Retinal pigment epithelial cell (primary cell): Measurements from ENCODE around the gene ESYT3.

Source experiments
- DNase-seq: peaks from one replicate; pipeline ENCODE4 v3.0.0-alpha.2; 2010; ENCODE audit warnings: low read depth
- H3K4me3 ChIP-seq: 2 replicates; pipeline ENCODE4 v1.5.1; 2011; ENCODE audit warnings: mild to moderate bottlenecking, low read length, control low read depth, moderate library complexity
- TF ChIP-seq, protein P1 (sequence below): conservative IDR thresholded peaks from 2 replicates; pipeline ENCODE4 v1.5.1; 2011; ENCODE audit warnings: low read depth, low read length, control low read depth, inconsistent platforms

ESYT3 gene

DNA sequence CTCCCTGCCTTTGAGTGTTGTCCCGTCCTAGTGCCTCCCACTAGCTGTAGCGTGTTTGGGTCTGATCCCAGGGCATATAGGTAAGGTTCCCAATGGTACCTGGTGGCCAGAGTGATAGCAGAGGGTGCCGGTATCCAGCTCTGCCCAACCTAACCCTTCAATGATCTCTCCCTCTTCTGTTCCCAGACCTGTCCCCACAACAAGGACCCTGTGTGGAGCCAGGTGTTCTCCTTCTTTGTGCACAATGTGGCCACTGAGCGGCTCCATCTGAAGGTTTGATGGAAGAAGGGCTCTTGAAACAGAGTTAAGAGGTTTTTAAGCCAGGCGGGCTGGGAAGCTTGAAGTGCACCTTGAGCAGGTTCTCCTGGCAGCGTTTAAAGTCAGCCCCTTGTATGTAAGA is 35.5 kb downstream of the ESYT3 start:
- H3K4me3 ChIP-seq = no peak overlapping the region
- DNase-seq = no peak
- TF ChIP-seq, protein P1, sequence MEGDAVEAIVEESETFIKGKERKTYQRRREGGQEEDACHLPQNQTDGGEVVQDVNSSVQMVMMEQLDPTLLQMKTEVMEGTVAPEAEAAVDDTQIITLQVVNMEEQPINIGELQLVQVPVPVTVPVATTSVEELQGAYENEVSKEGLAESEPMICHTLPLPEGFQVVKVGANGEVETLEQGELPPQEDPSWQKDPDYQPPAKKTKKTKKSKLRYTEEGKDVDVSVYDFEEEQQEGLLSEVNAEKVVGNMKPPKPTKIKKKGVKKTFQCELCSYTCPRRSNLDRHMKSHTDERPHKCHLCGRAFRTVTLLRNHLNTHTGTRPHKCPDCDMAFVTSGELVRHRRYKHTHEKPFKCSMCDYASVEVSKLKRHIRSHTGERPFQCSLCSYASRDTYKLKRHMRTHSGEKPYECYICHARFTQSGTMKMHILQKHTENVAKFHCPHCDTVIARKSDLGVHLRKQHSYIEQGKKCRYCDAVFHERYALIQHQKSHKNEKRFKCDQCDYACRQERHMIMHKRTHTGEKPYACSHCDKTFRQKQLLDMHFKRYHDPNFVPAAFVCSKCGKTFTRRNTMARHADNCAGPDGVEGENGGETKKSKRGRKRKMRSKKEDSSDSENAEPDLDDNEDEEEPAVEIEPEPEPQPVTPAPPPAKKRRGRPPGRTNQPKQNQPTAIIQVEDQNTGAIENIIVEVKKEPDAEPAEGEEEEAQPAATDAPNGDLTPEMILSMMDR = no peak

DNA sequence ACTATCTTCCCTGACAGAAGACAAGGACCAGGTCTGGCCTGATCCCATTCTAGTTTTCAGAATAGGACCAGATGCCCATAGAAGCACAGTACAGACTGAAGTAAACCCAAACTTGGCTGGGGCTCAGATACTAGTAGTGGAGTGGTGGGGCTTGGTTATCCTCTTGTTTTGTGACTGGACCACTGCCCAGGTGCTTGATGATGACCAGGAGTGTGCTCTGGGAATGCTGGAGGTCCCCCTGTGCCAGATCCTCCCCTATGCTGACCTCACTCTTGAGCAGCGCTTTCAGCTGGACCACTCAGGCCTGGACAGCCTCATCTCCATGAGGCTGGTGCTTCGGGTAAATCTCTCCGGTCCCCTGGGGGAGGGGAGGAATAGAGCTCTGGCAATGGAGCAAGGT is 36.3 kb downstream of the ESYT3 start:
- TF ChIP-seq, protein P1 = no peak
- no peak for DNase-seq
- no peak overlapping the region for H3K4me3 ChIP-seq

DNA sequence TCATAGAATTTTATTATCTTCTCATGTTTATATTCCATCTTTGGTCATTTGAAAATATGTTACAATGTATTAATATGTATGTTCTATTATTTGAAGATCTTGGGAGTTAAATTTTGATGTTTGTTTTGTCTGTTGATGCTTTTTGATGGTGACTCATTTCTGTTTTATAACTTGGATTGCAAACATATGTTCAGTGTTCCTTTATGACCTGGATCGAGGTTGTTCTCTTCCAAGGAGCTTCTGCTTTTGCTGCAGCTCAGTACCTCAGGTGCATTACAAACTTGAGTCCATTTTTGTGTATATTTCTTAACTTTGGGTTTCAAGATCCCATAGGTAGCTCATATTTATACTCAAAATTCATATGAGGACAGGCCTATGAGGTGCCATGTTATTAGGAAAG is 37.1 kb downstream of the ESYT3 start:
- H3K4me3 ChIP-seq = no peak overlapping the region
- TF ChIP-seq, protein P1 = no peak
- DNase-seq = no peak

DNA sequence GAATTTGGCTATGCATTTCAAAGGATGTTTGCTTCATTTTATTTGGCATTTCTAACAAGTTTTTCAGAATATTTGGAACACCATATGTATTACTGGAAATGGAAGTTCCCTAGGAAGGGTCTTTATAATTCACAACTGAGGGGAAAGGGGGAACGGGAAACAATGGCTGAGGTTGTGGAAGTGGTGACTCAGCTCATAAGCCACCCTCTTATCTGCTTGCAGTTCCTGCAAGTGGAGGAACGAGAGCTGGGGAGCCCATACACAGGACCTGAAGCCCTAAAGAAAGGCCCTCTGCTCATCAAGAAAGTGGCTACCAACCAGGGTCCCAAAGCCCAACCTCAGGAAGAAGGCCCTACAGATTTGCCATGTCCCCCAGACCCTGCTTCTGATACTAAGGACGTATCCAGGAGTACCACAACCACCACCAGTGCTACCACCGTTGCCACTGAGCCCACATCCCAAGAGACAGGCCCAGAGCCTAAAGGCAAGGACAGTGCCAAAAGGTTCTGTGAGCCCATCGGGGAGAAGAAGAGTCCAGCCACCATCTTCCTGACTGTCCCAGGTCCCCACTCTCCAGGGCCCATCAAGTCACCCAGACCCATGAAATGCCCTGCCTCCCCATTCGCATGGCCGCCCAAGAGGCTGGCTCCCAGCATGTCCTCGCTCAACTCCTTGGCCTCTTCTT is 37.9 kb downstream of the ESYT3 start:
- H3K4me3 ChIP-seq = no peak overlapping the region
- TF ChIP-seq, protein P1 = no peak
- DNase-seq = no peak

DNA sequence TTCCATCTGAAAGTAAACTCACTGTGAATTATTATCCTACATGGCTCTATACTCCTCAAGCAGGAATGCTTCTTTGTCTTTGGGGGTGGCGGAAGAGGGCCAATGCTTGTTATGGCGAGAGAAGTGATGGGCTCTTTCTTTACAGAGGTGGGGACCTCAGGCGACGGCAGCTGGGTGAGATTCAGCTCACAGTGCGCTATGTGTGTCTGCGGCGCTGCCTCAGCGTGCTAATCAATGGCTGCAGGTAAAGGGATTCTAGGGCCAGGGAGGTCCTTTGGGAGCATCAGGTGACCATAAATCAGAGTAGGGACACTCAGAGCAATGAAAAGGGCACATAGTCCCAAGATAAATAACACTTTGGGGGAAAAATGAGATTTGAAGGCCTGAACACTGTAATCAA is 39.0 kb downstream of the ESYT3 start:
- TF ChIP-seq, protein P1 = no peak
- DNase-seq = no peak
- H3K4me3 ChIP-seq = no peak overlapping the region

DNA sequence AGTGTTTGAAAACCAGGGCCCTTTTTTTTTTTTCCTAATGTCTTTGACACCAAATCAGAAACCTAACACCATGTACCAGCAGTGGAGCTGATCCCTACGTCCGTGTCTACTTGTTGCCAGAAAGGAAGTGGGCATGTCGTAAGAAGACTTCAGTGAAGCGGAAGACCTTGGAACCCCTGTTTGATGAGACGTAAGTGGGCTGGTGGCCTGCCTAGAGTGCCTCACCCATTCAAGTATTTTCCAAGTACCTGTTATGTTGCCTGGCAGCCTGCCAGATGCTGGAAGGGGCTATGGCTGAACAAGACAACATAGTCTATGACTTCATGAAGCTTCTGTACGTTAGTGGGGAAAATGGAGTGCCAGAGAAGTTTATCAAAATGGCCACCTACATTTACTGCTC is 39.7 kb downstream of the ESYT3 start:
- TF ChIP-seq, protein P1 = no peak
- no peak for DNase-seq
- no peak overlapping the region for H3K4me3 ChIP-seq

DNA sequence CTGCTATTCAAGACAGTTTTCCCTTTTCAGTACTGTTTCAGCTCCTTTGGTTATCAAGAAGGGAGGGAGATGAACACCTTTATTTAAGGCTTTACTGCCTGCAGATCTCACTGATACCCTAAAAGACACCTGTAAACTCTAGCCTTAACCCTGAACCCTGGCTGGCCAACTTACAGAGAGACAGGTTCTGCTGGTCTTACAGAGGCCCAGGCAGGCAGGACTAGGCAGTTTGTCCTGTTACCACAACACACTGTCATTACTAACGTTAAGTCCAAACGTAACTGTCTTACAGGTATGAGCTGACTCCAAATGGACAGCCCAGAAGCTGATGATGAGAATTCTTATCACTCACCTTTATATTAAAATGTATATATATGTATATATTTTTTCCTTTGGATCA is 42.1 kb downstream of the ESYT3 start:
- TF ChIP-seq, protein P1 = no peak
- H3K4me3 ChIP-seq = no peak overlapping the region
- DNase-seq = no peak
